Ectodermal cell (in vitro differentiated cells): ENCODE data around the gene NCK1.
"Not testable (repeated sequence)": the region's sequence is repeated elsewhere in the genome, so short reads cannot be mapped to it uniquely, and the experiment has no call there.

Experiments
- H3K27ac ChIP-seq: 2 replicates; pipeline ENCODE4 v1.7.0; 2013; ENCODE audit warnings: mild to moderate bottlenecking, low read depth, low read length; ENCODE audit not compliant: insufficient read depth, poor library complexity, severe bottlenecking
- H3K27me3 ChIP-seq: 2 replicates; pipeline ENCODE4 v1.7.0; 2013; ENCODE audit warnings: mild to moderate bottlenecking, low read length; ENCODE audit not compliant: insufficient read depth, control insufficient read depth, poor library complexity, severe bottlenecking
- H3K36me3 ChIP-seq: one replicate; pipeline ENCODE4 v1.7.0; 2013; ENCODE audit warnings: low read length; ENCODE audit not compliant: control insufficient read depth, insufficient read depth
- H3K4me1 ChIP-seq: one replicate; pipeline ENCODE4 v1.7.0; 2013; ENCODE audit warnings: low read length; ENCODE audit not compliant: control insufficient read depth, insufficient read depth
- H3K4me3 ChIP-seq: 2 replicates; pipeline ENCODE4 v1.7.0; 2013; ENCODE audit warnings: low read depth, low read length, control low read depth; ENCODE audit not compliant: insufficient read depth
- H3K9me3 ChIP-seq: 2 replicates; pipeline ENCODE4 v1.7.0; 2013; ENCODE audit warnings: mild to moderate bottlenecking, low read length, moderate library complexity; ENCODE audit not compliant: control insufficient read depth
- WGBS, 2 experiments: methylation state at CpG; one replicate each; pipeline ENCODE4 v1.1.7; 2013; ENCODE audit warnings: missing lambda C conversion rate in 2 of 2; 5-methylcytosine and 5-hydroxymethylcytosine counted together

NCK1 gene

DNA sequence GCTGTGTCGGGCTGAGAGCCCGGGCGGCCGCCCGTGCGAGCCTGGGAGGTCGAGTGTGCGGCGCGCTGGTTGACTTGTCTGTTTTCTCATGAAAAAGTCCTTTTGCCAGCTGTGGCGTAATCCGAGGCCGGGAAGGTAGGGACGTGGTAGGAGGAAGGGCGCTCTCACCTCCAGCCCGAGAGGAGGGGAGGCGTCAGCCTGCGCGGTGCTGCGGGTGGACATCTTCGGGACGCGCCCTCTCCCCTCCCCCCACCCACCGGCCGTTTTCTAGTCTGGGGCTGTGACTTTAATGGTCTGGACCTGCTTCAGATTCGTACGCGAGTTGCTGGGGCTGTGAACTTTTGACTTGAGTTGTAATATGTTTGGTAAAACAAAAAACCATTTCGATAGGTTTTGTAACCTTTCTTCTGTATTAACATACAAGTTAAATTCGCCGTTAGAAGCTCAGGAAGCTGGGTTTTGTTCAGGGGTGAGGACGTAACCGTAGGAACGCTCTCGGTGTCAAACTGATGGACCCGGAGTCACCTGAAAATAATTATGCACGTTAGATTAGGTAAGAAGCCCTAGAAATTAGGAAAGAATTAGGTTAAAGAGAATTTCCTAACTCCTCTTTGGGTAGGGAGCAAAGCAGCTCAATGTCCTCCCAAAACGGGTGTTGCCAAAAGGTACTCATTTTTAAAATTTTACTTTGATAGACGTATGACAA lies 762 bp downstream of the NCK1 start:
- peak overlapping the region; percentile 91 for H3K27ac ChIP-seq
- peak overlapping the region; percentile 75 for H3K4me3 ChIP-seq
- peaks cover 13% of the 10 kb centered on the region for H3K4me1 ChIP-seq
- 1 to 2% methylated on average over 37 of the region's 39 CpGs for WGBS, 2 experiments
- no peaks in the 10 kb centered on the region for H3K9me3 ChIP-seq
- H3K27me3 ChIP-seq = no peaks in the 10 kb centered on the region
- H3K36me3 ChIP-seq = no peaks in the 10 kb centered on the region

DNA sequence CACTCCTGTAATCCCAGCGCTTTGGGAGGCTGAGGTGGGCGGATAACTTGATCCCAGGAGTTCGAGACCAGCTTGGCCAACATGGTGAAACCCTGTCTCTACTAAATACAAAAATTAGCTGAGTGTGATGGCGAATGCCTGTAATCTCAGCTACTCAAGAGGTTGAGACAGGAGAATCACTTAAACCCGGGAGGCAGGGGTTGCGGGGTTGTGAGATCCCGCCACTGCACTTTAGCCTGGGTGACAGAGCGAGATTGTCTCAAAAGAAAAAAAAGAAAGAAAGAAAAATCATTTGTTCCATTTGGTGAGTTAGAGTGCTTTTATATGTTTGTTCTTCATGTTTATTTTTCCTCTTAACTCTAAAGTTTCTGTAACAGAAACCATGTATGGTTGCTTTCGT lies 7.3 kb downstream of the NCK1 start:
- Histone ChIP-seq H3K4me3 (no peak overlapping the region), H3K4me1 (no peaks in the 10 kb centered on the region), H3K27ac (no peak overlapping the region), H3K27me3 (no peaks in the 10 kb centered on the region), H3K9me3 (no peaks in the 10 kb centered on the region), H3K36me3 (peaks cover 5% of the 10 kb centered on the region)
- 94 to 97% methylated on average over 9 of the region's 9 CpGs for WGBS, 2 experiments

DNA sequence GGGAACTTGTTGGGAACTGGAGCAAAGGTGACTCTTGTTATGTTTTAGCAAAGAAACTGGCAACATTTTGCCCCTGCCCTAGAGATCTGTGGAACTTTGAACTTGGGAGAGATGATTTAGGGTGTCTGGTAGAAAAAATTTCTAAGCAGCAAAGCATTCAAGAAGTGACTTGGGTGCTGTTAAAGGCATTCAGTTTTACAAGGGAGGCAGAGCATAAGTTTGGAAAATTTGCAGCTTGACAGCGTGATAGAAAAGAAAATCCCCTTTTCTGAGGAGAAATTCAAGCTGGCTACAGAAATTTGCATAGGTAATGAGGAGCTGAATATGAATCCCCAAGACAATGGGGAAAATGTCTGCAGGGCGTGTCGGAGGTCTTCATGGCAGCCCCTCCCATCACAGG lies 10.2 kb downstream of the NCK1 start:
- H3K4me3 ChIP-seq, H3K27ac ChIP-seq, H3K36me3 ChIP-seq, H3K4me1 ChIP-seq, H3K9me3 ChIP-seq, H3K27me3 ChIP-seq: not testable (repeated sequence)
- WGBS, 2 experiments = 94 to 95% methylated on average over 3 of the region's 3 CpGs

DNA sequence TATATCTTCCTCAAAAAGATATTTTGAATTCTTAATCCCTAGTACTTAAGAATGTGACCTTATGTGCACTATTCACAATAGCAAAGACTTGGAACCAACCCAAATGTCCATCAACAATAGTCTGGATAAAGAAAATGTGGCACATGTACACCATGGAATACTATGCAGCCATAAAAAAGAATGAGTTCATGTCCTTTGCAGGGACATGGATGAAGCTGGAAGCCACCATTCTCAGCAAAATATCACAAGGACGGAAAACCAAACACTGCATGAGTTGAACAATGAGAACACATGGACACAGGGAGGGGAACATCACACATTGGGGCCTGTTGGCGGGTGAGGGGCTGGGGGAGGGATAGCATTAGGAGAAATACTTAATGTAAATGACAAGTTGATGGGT lies 17.5 kb downstream of the NCK1 start:
- H3K4me1 ChIP-seq, H3K27ac ChIP-seq, H3K36me3 ChIP-seq, H3K4me3 ChIP-seq, H3K27me3 ChIP-seq, H3K9me3 ChIP-seq: not testable (repeated sequence)
- 90 to 97% methylated on average over 2 of the region's 2 CpGs for WGBS, 2 experiments

DNA sequence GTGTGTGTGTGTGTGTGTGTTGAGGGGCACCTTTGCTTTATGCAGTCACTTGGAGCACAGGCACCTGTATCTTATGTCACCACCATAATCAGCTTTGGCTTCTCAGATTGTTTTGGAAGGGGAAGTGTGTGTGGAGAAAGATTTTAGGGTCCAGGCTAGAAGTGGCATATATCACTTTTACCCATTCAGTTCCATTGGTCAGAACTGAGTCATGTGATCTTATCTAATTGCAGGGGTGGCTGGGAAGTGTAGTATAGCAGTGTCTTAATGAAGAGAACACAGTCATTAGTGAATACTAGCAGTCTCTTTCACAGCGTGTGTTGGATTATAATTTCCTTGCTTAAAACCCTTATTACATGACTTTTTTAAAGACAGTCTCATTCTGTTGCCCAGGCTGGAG lies 20.6 kb downstream of the NCK1 start:
- WGBS, 2 experiments = 82 to 83% methylated on average over 1 of the region's 1 CpG
- H3K36me3 ChIP-seq = no peaks in the 10 kb centered on the region
- H3K4me1 ChIP-seq = no peaks in the 10 kb centered on the region
- H3K4me3 ChIP-seq = no peak overlapping the region
- H3K9me3 ChIP-seq = no peaks in the 10 kb centered on the region
- no peaks in the 10 kb centered on the region for H3K27me3 ChIP-seq
- no peak overlapping the region for H3K27ac ChIP-seq

DNA sequence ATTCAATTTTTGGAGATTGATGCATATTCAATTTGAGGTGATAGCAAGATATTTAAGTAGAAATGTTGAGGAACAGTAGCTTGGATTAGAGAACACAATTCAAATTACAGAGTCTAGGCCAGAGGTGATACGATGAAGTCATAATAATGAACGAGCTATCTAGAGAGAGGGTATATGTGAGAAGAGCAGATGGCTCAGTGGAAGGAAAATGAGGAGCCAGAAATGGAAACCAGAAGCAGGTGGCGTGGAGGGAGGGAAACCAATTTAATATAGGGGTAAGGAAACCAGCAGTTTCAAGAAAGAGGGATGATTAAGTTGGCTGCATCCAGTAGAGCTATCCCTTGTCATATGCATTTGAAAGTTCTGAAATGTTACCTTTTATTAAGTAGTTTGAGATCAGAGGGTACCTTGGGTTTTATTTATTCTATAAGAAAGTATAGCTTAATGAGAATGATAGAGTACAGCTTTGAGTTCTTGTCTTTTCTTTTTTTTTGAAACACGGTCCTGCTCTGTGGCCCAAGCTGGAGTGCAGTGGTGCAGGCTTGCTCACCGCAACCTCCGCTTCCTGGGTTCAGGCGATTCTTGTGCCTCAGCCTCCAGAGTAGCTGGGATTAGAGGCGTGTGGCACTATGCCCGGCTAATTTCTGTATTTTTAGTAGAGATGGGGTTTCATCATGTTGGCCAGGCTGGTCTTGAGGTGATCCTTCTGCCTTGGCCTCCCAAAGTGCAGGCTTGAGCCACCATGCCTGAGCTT lies 22.1 kb downstream of the NCK1 start:
- Histone ChIP-seq H3K27ac (no peak overlapping the region), H3K4me1 (no peaks in the 10 kb centered on the region), H3K27me3 (no peaks in the 10 kb centered on the region), H3K4me3 (no peak overlapping the region), H3K36me3 (no peaks in the 10 kb centered on the region), H3K9me3 (no peaks in the 10 kb centered on the region)
- WGBS, 2 experiments = 96% methylated on average over 9 of the region's 9 CpGs

DNA sequence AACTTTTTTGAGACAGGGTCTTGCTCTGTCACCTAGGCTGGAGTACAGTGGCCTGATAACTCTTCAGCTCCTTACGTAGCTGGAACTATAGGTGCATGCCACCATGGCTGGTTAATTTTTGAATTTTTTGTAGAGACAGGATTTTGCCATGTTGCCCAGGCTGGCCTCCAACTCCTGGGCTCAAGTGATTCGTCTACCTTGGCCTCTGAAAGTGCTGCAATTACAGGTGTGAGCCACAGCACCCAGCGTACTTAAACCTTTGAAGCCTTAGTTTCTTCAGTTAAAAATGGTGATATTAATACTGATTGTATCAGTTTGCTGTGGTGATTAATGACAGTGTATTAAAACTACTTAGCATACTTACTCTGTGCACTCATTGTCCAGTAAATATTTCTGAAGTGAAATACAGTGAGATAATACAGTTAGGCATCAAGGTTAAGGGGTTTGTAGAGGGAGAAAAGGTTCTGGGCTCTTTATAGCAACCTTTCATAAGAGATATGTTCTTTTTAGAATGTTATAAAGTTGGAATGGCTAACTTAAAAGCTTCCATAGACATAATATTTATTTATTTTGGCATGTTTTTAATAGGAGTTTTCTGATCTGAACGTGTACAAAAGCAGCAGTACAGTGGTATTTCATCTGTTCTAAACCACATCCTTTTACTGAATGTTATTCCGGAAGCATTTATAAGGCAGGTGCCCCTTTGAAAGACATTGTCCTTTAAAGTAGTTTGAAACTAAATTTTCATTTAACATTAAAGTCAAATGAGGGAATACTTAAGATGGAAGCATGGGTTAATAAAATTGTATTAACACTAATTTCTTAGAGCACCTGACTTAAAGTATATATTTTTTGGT lies 23.6 kb downstream of the NCK1 start:
- no peak overlapping the region for H3K27ac ChIP-seq
- no peaks in the 10 kb centered on the region for H3K36me3 ChIP-seq
- no peaks in the 10 kb centered on the region for H3K27me3 ChIP-seq
- no peaks in the 10 kb centered on the region for H3K9me3 ChIP-seq
- H3K4me1 ChIP-seq = no peaks in the 10 kb centered on the region
- whole genome bisulfite sequencing, 2 experiments = 83 to 90% methylated on average over 3 to 5 of the region's 5 CpGs
- no peak overlapping the region for H3K4me3 ChIP-seq

DNA sequence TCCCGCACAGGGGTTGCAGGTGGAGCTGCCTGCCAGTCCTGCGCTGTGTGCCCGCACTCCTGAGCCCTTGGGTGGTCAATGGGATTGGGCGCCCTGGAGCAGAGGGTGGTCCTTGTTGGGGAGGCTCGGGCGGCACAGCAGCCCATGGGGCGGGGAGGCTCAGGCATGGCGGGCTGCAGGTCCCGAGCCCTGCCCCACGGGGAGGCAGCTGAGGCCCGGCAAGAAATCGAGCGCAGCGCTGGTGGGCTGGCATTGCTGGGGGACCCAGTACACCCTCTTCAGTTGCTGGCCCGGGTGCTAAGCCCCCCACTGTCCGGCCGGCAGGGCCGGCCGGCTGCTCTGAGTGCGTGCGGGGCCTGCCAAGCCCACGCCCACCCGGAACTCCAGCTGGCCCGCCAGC lies 27.9 kb downstream of the NCK1 start:
- 84 to 85% methylated on average over 24 of the region's 24 CpGs for WGBS, 2 experiments
- Histone ChIP-seq H3K4me1 (no peaks in the 10 kb centered on the region), H3K36me3 (no peaks in the 10 kb centered on the region), H3K27ac (no peak overlapping the region), H3K9me3 (no peaks in the 10 kb centered on the region), H3K4me3 (no peak overlapping the region), H3K27me3 (no peaks in the 10 kb centered on the region)

DNA sequence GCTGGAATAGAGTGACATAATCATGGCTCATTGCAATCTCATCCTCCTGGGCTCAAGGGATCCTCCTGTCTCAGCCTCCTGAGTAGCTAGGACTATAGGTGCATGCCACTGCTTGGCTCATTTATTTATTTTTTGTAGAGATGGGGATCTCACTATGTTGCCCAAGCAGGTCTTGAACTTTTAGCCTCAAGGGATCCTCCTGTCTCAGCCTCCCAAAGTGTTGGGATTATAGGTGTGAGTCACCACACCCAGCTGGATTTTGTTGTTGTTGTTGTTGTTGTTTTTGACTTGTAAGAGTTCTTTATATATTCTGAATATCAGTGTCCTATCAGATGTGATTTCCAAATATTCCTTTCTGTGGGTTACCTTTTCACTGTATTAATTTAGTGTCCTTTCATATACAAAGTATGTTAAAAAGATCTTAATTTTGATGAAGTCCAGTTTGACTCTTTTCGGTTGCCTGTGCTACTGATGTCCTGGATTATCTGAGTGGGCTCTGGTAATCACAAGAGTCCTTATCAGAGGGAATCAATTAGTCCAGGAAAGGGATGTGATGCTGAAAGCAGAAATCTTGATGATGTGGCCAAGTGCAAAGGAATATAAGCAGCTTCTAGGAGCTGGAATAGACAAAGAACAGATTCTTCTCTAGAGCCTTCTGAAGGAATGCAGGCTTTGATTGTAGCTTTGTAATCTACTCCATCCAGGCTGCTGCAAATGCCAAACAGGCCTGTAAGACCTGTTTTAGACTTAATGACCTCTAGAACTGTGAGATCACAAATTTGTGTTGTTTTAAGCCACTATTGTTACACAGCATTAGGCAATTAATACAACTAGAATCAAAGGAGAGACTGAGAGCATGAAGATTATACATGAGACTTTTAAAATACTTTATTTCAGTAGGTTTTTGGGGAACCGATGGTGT lies 30.2 kb downstream of the NCK1 start:
- Histone ChIP-seq H3K9me3 (no peaks in the 10 kb centered on the region), H3K4me1 (no peaks in the 10 kb centered on the region), H3K27me3 (no peaks in the 10 kb centered on the region), H3K4me3 (no peak overlapping the region), H3K27ac (no peak overlapping the region), H3K36me3 (no peaks in the 10 kb centered on the region)
- WGBS, 2 experiments = 3 to 50% methylated on average over 1 to 2 of the region's 2 CpGs
